Activated T-helper 1 cell treated with Interleukin-2 at 50 U/mL for 16 hours (primary cell): Measurements from ENCODE around the gene CROCC2.

Experiments used
- DNase-seq: peaks from one replicate; pipeline ENCODE4 v3.0.0-alpha.2; 2020; ENCODE audit warnings: low read depth

Gene CROCC2

DNA sequence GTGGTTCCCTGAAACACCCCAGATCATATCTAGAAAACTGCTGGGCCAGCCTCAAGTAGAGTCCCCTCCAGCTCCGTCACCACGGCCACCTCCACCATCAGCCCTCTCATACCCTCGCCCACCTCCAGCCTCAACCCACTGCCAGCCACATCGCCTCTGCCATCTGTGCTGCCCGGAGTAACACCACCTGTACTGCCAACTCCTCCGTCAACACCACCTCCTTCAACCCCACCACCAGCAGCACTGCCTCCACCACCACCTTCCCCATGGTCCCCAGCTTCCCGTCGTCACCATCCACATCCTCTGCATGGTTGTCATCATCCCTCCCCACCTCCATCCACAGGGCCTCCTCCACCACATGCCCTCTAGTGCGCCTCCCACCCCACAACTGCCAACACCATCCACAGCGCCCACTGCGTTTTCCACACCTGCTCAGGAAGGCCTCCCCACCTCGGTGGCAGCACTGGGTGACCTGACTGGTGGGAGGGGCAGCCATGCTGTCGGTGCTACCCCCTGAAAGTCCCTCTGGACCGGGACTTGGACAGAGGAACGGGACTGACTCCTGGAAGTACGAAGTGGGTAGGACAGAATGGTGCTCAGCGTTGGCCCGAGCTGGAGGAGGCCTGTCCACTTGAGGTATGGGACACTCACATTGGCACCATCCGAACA lies 93.9 kb downstream of the CROCC2 start:
- DNase-seq: no peak

DNA sequence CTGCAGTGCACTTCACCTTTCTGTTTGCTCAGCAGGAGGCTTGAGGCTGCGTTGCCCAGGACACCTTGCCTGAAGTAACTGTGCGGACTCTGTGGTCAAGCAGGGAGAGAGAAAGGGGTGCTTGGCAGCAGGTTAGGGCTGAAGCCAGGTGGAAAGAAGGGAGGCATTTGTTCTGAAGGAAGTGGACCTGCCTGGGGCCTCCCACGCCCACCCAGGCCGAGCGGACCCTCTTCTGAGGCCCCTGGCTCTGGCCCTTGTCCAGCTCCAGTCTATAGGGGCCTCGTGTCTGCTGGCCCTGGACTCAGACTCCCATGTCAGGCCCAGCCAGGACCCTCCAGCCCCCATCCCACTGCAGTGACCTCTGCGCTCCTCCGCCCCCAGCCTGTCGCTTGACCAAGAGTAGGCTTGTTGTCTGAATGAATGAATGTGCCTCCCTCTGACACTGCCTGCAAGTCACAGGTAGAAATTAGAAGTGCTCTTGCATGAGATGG lies 94.7 kb downstream of the CROCC2 start:
- DNase-seq: no peak

- no peak for DNase-seq
Observed at GRCh38 chr2:241001413-241002274, 95.5 kb downstream of the CROCC2 start.

DNA sequence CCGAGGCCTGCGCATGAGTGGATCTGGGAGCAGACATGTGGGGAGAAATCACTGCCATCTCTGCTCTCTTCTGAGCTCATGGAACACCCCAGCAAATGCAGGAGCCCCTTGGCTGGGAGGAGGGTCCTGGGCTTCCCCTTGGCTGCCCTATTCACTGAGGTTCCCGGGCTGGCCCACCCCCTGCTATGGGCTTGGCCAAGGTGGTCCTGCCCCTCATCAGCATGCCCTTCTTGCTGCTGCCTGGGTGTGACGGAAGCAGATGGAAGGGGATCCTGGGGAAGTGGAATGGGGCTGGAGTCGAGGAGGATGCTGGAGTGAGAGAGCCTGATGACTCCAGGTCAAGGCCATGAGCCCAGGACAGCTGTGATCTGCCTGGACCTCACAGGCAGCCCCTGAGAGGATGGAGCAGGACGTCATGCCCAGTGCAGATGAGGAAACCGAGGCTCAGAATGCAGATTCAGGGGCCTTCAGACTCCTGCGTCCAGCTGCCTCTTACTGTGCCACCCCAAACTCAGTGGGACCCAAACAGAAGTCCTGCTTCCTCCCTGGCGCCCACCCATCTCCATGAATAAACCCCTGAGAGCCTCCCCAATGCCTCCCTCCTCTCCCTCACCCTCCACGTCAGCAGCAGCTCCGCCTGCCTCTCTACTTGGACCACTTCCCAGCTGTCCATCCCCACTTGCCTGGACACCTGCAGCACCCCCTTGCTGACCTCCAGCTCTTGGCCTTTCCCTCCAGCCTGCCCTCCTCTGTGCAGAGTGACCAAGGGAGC lies 96.3 kb downstream of the CROCC2 start:
- DNase-seq: no peak

GRCh38 chr2:241003047-241003360 lies 96.9 kb downstream of the CROCC2 start:
- DNase-seq: no peak

- DNase-seq: no peak
Observed at GRCh38 chr2:241003369-241003768, 97.2 kb downstream of the CROCC2 start.

- DNase-seq: no peak
Observed at GRCh38 chr2:241003830-241004564, 97.9 kb downstream of the CROCC2 start.

DNA sequence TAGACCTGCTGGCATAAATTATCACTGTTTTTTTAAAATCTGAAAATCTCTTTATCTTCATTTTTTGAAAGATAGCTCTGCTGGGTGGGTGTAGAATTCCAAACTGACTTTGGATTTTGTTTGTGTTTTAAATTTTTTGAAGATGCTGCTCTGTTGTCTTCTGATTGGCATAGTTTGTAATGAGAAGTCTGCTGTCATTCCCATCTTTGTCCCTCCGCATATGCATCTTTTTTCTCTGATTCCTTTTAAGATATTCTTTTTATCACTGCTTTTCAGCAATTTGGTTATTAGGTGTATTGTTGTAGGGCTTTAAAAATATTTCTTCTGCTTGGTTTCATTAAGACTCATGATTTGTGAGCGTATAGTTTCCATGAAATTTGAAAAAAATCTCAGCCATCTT lies 99.4 kb downstream of the CROCC2 start:
- DNase-seq: no peak

- no peak for DNase-seq
Observed at GRCh38 chr2:241006412-241006811, 100.3 kb downstream of the CROCC2 start.

- no peak for DNase-seq
Observed at GRCh38 chr2:241007111-241007510, 101.0 kb downstream of the CROCC2 start.

DNA sequence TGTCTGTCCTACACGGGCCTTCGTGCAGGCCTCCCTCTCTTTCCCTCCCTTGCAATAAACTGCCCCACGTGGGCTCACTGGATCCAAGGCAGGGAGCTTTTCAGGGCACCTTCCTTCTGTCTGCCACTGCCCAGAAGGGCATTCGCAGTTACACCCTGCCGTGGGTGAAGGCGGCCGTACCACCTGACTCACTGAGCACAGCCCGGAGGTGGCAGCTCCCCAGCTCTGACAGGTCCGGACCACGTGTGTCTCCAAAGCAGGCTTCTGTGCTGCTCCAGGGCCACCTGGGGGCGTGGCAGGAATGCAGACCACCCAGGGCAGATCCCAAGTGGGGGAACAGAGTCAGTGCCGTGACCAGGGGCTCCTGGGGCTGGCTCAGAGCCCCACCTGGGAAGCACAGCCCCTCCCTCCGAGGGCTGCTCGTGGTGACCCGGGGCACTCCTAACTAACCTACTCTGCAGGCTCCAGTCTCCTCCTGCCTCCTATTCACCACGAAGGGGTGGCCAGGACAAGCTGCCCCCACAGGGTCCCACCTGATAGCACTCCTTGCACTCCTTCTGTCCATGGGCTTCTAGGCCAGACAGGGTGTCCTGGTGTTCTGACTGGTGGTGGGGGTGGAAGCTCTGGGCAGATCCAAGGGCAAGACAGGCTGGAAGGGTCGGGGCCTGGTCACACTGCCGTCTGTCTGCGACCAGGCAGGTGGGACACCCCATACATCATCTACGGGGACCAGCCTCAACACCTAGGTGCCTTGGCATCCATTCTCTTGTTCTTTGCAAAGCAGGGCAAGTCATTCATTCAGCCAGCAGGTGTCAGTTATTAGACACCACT lies 102.0 kb downstream of the CROCC2 start:
- no peak for DNase-seq

DNA sequence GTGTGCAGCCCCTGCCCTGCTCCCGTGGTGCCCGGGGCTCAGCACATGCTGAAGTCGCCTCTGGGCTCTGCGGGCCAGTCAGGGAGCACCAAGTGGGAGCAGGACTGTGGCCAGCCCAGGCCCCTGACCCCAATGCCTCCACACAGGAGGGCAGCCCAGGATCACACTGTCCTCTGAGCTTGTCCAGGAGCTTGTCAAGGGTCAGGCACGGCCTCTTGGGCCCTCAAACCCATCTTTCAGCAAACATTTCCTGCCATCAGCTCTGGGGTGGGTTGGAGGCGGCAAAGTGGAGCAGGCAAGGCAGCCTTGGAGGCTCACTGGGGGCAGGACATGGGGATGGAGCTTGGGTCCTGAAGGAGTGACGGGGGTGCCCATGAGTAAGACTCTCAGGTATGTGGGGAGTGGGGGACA lies 102.6 kb downstream of the CROCC2 start:
- no peak for DNase-seq

DNA sequence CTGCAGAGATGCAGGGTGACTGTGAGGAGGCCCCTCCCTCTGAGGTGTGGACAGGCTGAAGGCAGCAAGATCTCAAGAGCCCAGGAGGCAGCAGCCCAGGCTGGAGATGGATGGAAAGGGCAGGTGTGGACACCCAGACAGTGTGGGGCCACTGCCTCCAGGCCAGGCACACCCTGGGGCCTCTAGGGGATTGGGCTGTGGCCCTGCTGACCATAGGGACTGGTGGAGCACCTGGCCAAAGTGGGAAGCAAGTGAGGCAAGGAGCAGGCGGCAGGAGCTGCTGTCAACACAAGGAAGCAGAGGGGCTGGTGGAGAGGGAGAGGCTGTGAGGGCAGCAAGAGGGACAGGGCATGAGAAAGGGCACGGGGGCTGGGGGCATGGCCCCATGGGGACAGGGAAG lies 103.1 kb downstream of the CROCC2 start:
- DNase-seq: no peak

GRCh38 chr2:241009601-241010530 lies 103.7 kb downstream of the CROCC2 start:
- peak; percentile 33 for DNase-seq

DNA sequence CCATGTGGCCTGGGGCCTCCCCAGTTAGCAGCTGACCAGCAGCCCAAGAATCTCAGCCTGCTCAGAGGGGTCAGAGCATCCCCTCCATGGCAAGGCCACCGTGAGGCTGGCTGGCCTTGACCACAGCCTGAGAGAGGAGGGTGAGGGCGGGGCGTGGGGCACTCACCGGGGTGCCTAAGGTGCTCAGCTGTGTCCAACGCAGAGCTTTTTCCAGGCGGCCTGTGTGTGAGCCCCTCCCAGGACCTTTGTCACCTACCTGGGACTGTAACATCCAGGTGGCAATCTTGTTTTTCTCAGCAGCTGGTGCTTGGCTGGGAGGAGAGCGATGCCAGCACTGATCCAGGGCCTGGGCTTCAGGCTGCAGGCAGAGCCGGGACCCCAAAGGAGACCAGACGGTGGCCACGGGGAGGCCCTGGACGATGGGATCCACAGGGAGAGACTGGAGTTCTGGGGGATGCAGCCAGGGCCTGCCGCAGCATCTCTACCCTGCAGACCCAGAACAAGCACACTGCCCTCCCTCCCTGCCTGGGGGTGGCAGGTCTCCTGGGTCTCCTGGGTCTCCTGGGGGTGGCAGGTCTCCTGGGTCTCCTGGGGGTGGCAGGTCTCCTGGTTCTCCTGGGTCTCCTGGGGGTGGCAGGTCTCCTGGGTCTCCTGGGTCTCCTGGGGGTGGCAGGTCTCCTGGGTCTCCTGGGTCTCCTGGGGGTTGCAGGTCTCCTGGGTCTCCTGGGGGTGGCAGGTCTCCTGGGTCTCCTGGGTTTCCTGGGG lies 104.6 kb downstream of the CROCC2 start:
- DNase-seq: no peak

GRCh38 chr2:241011296-241011600 lies 105.1 kb downstream of the CROCC2 start:
- no peak for DNase-seq

- DNase-seq: no peak
Observed at GRCh38 chr2:241011751-241012510, 105.8 kb downstream of the CROCC2 start.

DNA sequence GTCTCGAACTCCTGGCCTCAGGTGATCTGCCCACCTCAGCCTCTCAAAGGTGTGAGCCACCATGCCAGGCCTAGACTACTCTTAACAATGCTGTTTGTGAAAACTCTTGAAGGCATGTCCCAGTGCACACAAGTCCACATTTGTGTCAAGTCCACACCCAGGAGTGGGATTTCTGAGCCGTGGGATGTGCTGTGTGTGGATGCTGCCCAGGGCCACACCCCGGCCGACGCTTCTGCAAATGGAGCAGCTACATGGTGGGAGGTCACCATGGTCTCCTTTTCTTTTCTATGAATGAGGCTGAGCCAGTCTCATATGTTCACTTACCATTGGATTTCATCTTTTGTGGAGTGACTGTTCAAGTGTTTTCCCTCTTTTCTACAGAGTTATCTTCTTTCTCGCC lies 108.1 kb downstream of the CROCC2 start:
- DNase-seq: no peak

DNA sequence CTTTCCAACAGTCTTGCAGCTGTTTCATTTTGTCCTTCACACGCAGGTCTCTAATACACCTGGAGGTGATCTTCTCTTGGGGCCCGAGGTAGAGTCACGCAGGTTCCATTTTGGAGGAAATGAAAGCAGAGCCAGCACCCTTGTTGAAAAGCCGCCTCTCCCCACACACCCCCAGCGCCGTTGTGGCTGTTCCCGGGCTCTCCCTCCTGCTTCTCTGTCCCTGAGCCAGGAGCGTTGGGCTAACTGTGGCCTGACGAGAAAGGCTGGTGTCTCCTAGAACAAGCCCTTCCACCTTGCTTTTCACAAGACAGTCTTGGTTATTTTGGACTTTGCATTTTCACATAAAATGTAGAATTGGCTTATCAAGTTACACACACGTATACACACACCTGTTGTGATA lies 108.6 kb downstream of the CROCC2 start:
- DNase-seq: no peak
